Measurements from ENCODE around the gene IFT122. TPM values are rescaled to one million over a fixed set of nuclear protein-coding genes. Genes with fewer than 3 reads are reported as not detected.

The IFT122 gene
- total RNA-seq, 6 donors from 2014 or later: 23.7 to 126 (median 29.1) TPM

DNA sequence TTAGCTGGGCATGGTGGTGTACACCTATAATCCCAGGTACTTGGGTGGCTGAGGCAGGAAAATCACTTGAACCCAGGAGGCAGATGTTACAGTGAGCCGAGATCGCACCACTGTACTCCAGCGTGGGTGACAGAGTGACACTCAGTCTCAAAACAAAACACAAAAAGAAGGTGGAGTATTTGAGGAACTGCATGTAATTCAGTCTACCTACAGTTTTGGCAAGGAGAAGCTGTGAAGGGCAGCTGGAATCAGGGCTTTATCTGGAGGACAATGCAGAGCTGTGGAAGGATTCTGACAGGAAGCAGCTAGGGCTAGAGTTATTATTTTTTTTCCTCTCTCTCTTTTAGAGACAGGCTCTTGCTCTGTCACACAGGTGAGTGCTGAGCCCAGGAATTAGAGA is 109.8 kb downstream of the IFT122 start:
- H3K4me3 ChIP-seq: no peak overlapping the region
- TF ChIP-seq POLR2AphosphoS5 (IDR thresholded peaks at IDR 0.05): no peak
- no peak for TF ChIP-seq CTCF (IDR thresholded peaks at IDR 0.05)
- 85 to 89% methylated on average over 3 of the region's 3 CpGs for WGBS, 2 donors
- no peak overlapping the region for H3K27ac ChIP-seq
- H3K9me3 ChIP-seq: no peaks in the 10 kb centered on the region
- DNase-seq (no peak), ATAC-seq (ENCODE audit: low FRiP score in 2 of 2) (no peak)
- H3K4me1 ChIP-seq: peaks cover 12 to 22% (median 18%) of the 10 kb centered on the region in 4 donors
- no peaks in the 10 kb centered on the region for H3K27me3 ChIP-seq
- H3K36me3 ChIP-seq: no peaks in the 10 kb centered on the region

DNA sequence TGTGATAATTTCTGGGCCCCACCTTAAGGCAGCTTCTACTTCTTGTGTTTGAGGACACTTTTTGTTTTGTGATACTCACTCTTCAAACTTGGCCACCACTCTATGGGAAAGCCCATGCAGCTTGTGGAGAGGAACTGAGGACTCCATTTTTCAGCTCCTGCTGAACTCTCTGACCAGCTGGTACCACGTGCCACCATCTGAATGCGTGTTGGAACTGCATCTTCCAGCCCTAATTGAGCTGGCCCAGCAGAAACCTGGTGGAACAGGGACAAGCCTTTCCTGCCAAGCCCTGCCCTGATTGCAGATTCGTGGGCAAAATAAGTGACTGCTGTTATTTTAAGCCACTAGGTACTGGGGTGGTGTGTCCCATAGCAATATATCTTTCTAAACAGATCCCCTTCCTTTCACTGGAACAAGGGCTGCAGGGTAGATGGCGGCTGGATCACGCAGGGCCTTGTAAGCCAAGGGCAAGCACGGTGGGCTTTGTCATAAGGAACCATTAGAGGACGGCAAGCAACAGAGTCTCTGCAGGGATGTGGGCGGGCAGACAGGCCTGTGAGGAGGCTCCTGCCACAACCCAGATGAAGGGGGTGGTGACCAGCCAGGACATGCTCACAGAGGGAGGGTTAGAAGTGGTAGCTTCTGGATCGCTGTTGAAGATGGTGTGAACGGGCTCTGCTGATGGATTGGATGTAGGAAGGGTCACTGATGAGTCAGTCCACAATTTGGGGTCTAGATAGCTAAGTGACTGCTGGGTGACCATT is 112.4 kb downstream of the IFT122 start:
- WGBS, 2 donors: 73% methylated on average over 9 to 10 of the region's 10 CpGs
- no peak overlapping the region for H3K4me3 ChIP-seq
- no peak for DNase-seq

GRCh38 chr3:129553171-129553570 is 113.1 kb downstream of the IFT122 start:
- peaks cover 26 to 35% (median 32%) of the 10 kb centered on the region in 4 donors for H3K4me1 ChIP-seq
- no peak for ATAC-seq (ENCODE audit: low FRiP score in 2 of 2)
- H3K27me3 ChIP-seq: no peaks in the 10 kb centered on the region
- TF ChIP-seq POLR2A (IDR thresholded peaks at IDR 0.05) (no peak), POLR2AphosphoS5 (IDR thresholded peaks at IDR 0.05) (no peak), EP300 (IDR thresholded peaks at IDR 0.05) (no peak), CTCF (IDR thresholded peaks at IDR 0.05) (no peak)
- no peaks in the 10 kb centered on the region for H3K9me3 ChIP-seq
- WGBS, 2 donors: 41 to 70% methylated on average over 2 to 6 of the region's 6 CpGs
- peak in 1 of 2 donors; percentile 65 for DNase-seq
- no peak overlapping the region for H3K4me3 ChIP-seq
- H3K36me3 ChIP-seq: peaks cover 4 to 32% (median 29%) of the 10 kb centered on the region in 4 donors
- H3K27ac ChIP-seq: peak overlapping the region in 2 of 4 donors; percentile 11 to 18

More for the DNA sequence above, 112.4 kb downstream of the IFT122 start:
- Histone ChIP-seq H3K36me3 (peaks cover 0 to 25% (median 22%) of the 10 kb centered on the region in 4 donors), H3K4me1 (peaks cover 21 to 35% (median 29%) of the 10 kb centered on the region in 4 donors), H3K9me3 (no peaks in the 10 kb centered on the region), H3K27ac (peak overlapping the region in 1 of 4 donors; percentile 18), H3K27me3 (no peaks in the 10 kb centered on the region)
- no peak for ATAC-seq (ENCODE audit: low FRiP score in 2 of 2)
- TF ChIP-seq POLR2A (IDR thresholded peaks at IDR 0.05): no peak
- no peak for TF ChIP-seq POLR2AphosphoS5 (IDR thresholded peaks at IDR 0.05)
- TF ChIP-seq EP300 (IDR thresholded peaks at IDR 0.05): no peak
- no peak for TF ChIP-seq CTCF (IDR thresholded peaks at IDR 0.05)

- no peaks in the 10 kb centered on the region for H3K9me3 ChIP-seq
- no peaks in the 10 kb centered on the region for H3K27me3 ChIP-seq
- H3K36me3 ChIP-seq: peaks cover 4 to 38% (median 34%) of the 10 kb centered on the region in 4 donors
- peak overlapping the region in 1 of 4 donors; percentile 57 for H3K27ac ChIP-seq
- H3K4me1 ChIP-seq: peaks cover 31 to 41% (median 35%) of the 10 kb centered on the region in 4 donors
- no peak overlapping the region for H3K4me3 ChIP-seq
- ATAC-seq (ENCODE audit: low FRiP score in 2 of 2) (no peak), DNase-seq (peak in 1 of 2 donors; percentile 86)
- 43 to 57% methylated on average over 15 of the region's 15 CpGs for WGBS, 2 donors
- TF ChIP-seq EP300 (IDR thresholded peaks at IDR 0.05) (no peak), POLR2AphosphoS5 (IDR thresholded peaks at IDR 0.05) (no peak), CTCF (IDR thresholded peaks at IDR 0.05) (no peak), POLR2A (IDR thresholded peaks at IDR 0.05) (no peak)
These were observed 113.7 kb downstream of the IFT122 start for GRCh38 chr3:129553719-129554118.

Data from upper lobe of left lung (tissue), 6 donors.